SIG-M5 treated with dmso at 0.1 percent for 504 hours (cell line): ENCODE measurements around the gene IQCB1.
"Not testable (repeated sequence)": the region's sequence is repeated elsewhere in the genome, so short reads cannot be mapped to it uniquely, and the experiment has no call there.

Experiments
- DNase-seq: peaks from one replicate; lab custom pipeline; 2025; ENCODE audit not compliant: unreplicated experiment; lab: John Stamatoyannopoulos, UW

IQCB1 gene

GRCh38 chr3:121834671-121835464 lies at the start of gene IQCB1, which contains the start of gene EAF2:
Gene IQCB1 (minus strand): TSS chr3:121835060. CDS start chr3:121828960, 6,100 bp downstream.
Gene EAF2 (plus strand): TSS chr3:121835209. CDS start chr3:121835286, 77 bp downstream.
- peak; percentile 97 for DNase-seq

DNA sequence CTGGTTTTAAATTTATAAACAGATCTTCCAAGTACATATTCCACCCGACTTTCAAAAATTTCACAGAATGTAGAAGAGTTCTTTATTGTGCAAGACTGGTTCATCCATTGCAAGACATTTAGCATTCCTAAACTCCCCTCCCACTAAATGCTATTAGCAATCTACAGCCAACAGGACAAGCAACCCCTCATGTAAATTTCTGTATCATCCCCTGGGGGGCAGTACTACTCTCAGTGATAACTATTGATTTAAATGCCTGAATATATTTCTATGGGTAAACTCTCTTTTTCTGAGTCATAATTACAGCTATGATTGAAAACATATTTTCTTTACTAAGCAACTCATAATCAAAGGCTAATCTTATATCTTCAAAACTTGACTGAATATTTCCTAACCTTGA lies 48.6 kb upstream of the IQCB1 start:
- DNase-seq, result peak; percentile 17

- DNase-seq, result no peak
Observed at GRCh38 chr3:121878411-121878810, 43.6 kb upstream of the IQCB1 start.

GRCh38 chr3:121871430-121871829 lies 36.6 kb upstream of the IQCB1 start:
- peak; percentile 47 for DNase-seq

- DNase-seq, result no peak
Observed at GRCh38 chr3:121870717-121871116, 35.9 kb upstream of the IQCB1 start.

DNA sequence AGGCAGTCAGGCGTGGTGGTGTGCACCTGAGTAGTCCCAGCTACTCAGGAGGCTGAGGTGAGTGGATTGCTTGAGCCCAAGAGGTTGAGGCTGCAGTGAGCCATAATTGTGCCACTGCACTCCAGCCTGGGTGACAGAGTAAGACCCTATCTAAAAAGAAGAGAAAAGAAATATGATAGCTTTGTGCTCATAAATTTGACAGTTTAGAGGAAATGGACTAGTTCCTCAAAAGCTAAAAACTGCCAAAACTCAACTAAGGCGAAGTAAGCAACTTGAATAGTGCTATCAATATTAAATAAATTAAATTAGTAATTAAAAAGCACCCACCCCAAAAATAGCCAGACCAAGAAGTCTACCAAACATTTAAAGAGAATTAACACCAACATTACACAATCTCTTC lies 34.9 kb upstream of the IQCB1 start:
- DNase-seq, result no peak

GRCh38 chr3:121863801-121864200 lies 28.9 kb upstream of the IQCB1 start:
- no peak for DNase-seq

DNA sequence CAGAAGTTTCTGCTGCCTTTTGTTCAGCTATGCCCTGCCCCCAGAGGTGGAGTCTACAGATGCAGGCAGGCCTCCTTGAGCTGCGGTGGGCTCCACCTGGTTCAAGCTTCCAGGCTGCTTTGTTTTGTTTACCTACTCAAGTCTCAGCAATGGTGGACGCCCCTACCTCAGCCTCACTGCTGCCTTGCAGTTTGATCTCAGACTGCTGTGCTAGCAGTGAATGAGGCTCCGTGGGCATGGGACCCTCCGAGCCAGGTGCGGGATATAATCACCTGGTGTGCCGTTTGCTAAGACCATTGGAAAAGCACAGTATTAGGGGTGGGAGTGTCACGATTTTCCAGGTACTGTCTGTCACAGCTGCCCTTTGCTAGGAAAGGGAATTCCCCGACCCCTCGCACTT lies 28.4 kb upstream of the IQCB1 start:
- not testable (repeated sequence) for DNase-seq

- not testable (repeated sequence) for DNase-seq
Observed at GRCh38 chr3:121857778-121858177, 22.9 kb upstream of the IQCB1 start.

GRCh38 chr3:121855555-121855954 lies 20.7 kb upstream of the IQCB1 start:
- no peak for DNase-seq

GRCh38 chr3:121852256-121852655 lies 17.4 kb upstream of the IQCB1 start:
- no peak for DNase-seq

- no peak for DNase-seq
Observed at GRCh38 chr3:121844892-121845291, 10.0 kb upstream of the IQCB1 start.

- DNase-seq, result no peak
Observed at GRCh38 chr3:121839962-121840361, 5.1 kb upstream of the IQCB1 start.

GRCh38 chr3:121836481-121836880 lies 1.6 kb upstream of the IQCB1 start:
- DNase-seq, result peak; percentile 20

DNA sequence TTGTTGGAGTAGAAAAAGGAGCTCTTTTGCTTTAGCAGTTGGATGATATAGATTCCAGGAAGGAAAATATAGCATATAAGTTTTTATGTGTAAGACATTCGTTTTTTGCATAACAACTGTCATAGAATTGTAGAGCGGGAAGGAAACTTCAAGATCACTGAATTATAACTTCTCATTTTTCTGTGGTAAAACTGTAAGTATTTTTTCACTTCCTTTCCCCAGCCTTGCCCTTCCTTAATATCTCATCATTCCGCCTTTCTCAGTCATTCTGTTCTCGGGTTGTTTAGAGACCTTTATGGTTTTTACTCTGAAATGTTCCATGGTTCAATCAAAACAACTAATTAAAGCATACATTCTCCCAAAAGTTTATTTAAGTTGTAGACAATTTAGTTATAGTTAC lies 1.2 kb upstream of the IQCB1 start:
- peak; percentile 85 for DNase-seq

GRCh38 chr3:121835465-121835801 lies 573 bp upstream of the IQCB1 start:
- DNase-seq, result peak; percentile 54

DNA sequence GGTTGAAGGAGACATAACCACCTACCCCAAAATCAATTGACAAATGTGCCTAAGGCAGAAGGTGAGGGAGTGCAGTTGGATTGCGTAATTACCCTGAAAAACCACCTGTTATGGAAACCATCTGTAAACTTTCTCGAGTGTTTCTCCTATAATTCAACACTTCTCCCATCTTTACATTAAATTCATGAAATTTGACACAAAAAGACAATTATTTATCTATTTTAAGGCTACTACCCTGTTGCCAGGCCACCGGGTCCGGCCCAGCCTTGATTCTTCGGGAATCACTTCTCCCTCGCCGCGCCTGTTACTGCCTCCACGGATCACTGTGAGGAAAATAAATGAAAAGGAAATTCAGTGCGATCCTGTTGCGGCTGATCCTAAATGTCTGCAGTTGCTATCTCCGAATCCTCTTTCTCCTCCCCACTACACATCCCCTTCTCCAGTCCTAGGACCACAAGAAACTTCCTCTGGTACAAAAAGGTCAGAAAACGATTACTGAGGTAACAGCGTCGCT lies 646 bp downstream of the IQCB1 start:
- peak; percentile 50 for DNase-seq

DNA sequence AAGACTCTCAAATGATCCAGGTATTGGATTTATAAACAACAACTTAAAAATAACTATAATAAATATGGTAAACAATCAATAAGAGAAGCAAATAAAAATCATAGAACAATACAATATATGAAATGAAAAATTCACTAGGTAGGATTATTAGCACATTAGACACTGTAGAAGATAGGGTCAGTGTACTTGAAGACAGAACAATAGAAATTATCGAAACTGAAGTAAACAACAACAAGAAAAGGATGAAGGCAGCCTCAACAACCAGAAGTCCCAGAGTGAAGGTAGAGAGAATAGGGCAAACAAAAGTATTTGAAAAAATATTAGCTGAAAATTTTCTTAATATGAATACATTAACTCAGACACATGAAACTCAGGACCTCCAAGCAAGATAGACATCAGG lies 11.9 kb downstream of the IQCB1 start:
- DNase-seq, result no peak

DNA sequence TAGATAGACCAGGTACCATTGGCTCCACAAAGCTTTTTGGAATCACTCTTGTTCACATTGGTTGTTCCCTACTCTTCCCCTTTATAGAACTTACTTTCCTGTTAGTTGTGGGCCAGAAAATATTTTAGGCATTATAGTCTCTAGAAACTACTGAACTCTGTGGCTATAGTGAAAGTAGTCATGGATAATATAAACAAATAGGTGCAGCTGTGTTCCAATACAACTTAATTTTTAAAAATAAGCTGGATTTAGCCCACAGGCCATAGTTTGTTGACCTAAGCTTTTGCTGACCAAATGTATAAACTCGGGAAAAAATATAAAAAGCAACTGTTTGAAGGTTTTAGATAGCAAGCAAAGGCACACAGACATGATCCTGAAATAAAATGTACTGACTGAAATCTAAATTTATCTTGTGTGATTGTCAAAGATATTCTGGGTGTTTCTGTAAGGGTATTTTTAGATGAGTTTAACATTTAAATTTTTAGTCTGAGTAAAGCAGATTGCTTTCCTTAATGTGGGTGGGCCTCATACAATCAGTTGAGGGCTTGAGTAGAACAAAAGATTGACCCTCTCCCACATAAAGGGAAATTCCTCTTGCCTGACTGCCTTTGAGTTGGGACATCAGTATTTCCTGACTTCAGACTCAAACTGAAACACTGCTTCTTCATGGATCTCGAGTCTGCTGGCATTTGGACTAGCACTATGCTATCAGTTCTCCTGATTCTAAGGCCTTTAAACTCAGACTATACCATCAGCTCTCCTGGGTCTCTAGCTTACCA lies 13.2 kb downstream of the IQCB1 start:
- DNase-seq, result no peak

GRCh38 chr3:121819236-121819635 lies 15.6 kb downstream of the IQCB1 start:
- no peak for DNase-seq

- no peak for DNase-seq
Observed at GRCh38 chr3:121818578-121818977, 16.3 kb downstream of the IQCB1 start.

DNA sequence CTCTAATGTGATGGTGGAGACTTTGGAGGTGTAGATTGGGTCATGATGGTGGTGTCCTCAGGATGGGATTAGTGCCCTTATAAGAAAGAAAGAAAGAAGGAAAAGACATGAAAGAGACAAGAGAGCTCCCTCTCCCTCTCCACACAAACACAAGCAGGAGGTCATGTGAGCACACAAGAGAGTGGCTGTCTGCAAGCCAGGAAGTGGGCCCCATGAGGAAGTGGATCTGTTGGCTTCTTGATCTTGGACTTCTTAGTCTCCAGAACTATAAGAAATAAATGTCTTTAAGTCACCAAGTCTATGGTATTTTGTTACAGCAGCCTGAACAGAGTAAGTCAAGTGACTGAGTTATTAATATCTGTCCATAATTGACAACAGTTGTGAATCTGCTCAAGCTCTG lies 17.1 kb downstream of the IQCB1 start:
- peak; percentile 15 for DNase-seq
